Activated naive CD8-positive, alpha-beta T cell treated with anti-CD3 and anti-CD28 coated beads, Interleukin-2, amount 10 ng/mL, durations not matched to agents 7 days and 5 days (primary cell): Measurements from ENCODE around the gene SLC5A8. TPM values are rescaled to one million over a fixed set of nuclear protein-coding genes. Genes with fewer than 3 reads are reported as not detected.

Experiments
- ATAC-seq: fragments of 150-1000 bp; cut with Tn5 transposase; one replicate; pipeline ENCODE4 v1.10.0; 2021; ENCODE audit warnings: low read depth, moderate library complexity
- POLR2A ChIA-PET: fragments of 350-600 bp; sonication (Branson Sonifier 250); formaldehyde crosslinking; loops from one replicate; lab custom pipeline; 2021; ENCODE audit warnings: antibody characterized with exemption; lab: Charles Lee
- DNase-seq: peaks from one replicate; pipeline ENCODE4 v3.0.0; 2021
- H3K27ac Mint-ChIP-seq: one replicate; pipeline ENCODE4 v1.8.0; 2022; ENCODE audit warnings: mild to moderate bottlenecking, mixed read lengths
- H3K27me3 Mint-ChIP-seq: one replicate; pipeline ENCODE4 v1.8.0; 2022; ENCODE audit warnings: mild to moderate bottlenecking, moderate library complexity, mixed read lengths
- H3K36me3 Mint-ChIP-seq: one replicate; pipeline ENCODE4 v1.8.0; 2021; ENCODE audit warnings: mild to moderate bottlenecking, mixed read lengths
- H3K4me1 Mint-ChIP-seq: one replicate; pipeline ENCODE4 v1.8.0; 2021; ENCODE audit warnings: mixed read lengths
- H3K4me3 Mint-ChIP-seq: one replicate; pipeline ENCODE4 v1.8.0; 2022; ENCODE audit warnings: mild to moderate bottlenecking, moderate library complexity, mixed read lengths
- H3K9me3 Mint-ChIP-seq: one replicate; pipeline ENCODE4 v1.8.0; 2021; ENCODE audit warnings: mixed read lengths
- total RNA-seq, 2 experiments: library from RNA; stranded (reverse); gene quantifications; one replicate each; pipeline ENCODE4 v1.2.3, GENCODE V29; 2021

SLC5A8 gene
- not detected for total RNA-seq

DNA sequence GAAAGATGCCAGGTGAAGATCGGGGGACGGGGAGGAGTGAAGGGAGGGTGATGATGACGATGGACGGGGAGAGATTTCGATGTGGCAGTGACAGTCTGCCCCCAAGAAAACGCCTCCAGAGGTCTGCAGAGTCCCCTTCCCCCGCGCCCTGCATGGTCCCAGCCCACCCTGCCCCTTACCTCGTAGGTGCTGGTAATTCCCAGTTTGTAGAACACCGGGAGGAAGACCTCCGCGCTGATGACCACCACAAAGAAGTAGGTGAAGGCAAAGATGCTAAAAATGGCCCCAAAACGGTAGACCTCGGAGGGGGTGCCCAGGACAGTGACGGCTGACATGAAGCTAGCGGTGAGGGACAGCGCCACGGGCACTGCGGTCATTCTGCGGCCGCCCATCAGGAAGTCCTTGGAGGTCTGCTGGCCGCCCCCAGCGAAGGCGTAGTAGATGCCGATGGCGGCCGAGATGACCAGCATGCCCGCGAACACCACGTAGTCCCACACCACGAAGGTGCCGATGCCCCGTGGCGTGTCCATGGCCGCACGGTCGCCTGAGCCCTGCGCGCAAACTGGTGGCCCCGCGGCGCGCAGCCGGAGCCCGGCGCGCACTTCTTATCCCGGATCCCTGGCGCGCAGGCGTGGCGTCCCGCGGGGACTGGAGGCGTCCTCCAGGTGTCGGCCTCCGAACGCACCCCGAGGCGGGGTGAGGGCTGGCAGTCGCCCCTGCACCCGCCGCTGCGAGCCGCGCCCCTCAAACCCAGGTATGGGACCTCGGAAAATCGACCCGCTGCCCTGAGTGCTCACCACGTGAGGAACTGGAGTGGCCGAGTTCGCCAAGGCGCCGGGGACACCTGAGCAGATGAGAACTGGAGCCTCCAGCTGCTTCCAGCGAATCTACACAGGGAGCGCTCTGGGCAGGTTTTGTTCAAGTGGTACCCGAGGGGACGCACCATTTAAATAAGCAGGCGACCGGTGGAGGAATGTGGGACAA is at the start of gene SLC5A8:
SLC5A8 (minus strand) TSS at position 920 of the 984 bp plus-strand sequence; CDS start at position 530, 390 bp downstream.
- H3K9me3 Mint-ChIP-seq, result peaks cover 5% of the 10 kb centered on the region
- no peaks in the 10 kb centered on the region for H3K36me3 Mint-ChIP-seq
- POLR2A ChIA-PET, result no interaction called here
- H3K4me3 Mint-ChIP-seq, result no peak within 1 kb of the TSS
- ATAC-seq, result no peak
- peaks cover 27% of the 10 kb centered on the region for H3K27me3 Mint-ChIP-seq
- DNase-seq, result no peak
- H3K4me1 Mint-ChIP-seq, result no peaks in the 10 kb centered on the region
- H3K27ac Mint-ChIP-seq, result no peak within 1 kb of the TSS

DNA sequence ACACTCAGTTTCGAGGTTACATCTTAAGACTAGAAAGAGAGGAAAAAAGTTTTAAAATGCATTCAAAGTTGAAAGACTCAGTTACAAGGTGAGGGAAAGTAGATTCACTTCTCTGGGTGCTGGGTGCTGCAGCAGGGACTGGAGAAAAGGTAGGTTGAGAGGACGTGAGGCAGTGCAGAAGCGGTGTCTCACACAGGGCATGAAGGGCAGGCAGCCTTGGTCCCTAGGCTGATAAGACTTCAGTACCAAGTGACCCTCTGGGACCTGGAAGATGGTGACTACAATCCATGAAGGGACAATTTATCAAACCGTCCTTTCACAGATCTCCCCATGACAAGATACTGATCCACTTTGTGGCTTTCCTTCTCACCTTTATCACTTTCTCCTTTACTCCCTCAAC is 47.3 kb upstream of the SLC5A8 start:
- H3K27ac Mint-ChIP-seq, result no peak overlapping the region
- no peak overlapping the region for H3K4me3 Mint-ChIP-seq
- no peak for ATAC-seq

DNA sequence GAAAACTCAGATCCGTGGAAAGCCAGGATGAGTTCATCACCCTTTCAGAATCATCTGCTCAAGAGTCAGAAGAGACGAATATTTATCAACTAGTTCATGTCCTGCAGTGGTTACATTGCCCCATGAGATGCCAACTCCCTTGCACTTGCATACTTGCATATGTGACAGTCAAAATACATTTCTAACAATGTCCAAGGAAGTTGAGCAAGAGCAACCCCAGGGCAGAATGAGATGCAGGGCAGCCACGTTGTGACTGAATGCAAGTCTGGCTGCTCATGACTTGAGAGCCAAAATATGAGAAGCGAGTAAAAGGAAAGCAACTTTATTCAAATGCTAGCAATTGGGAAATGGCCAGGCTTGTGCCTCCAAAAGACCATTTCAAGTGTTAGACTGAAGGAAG is 46.2 kb upstream of the SLC5A8 start:
- POLR2A ChIA-PET, result no interaction called here

More for the DNA sequence above, 47.3 kb upstream of the SLC5A8 start:
- Mint-ChIP-seq H3K27me3 (peaks cover 3% of the 10 kb centered on the region), H3K4me1 (no peaks in the 10 kb centered on the region), H3K36me3 (no peaks in the 10 kb centered on the region), H3K9me3 (no peaks in the 10 kb centered on the region)
- no peak for DNase-seq
- POLR2A ChIA-PET, result no interaction called here

GRCh38 chr12:101243616-101244015 is 33.6 kb upstream of the SLC5A8 start:
- ATAC-seq, result no peak
- Mint-ChIP-seq H3K9me3 (peaks cover under 1% of the 10 kb centered on the region), H3K27ac (no peak overlapping the region), H3K27me3 (no peaks in the 10 kb centered on the region), H3K4me1 (no peaks in the 10 kb centered on the region), H3K36me3 (no peaks in the 10 kb centered on the region), H3K4me3 (no peak overlapping the region)
- no peak for DNase-seq
- POLR2A ChIA-PET, result no interaction called here

More for the DNA sequence above, 46.2 kb upstream of the SLC5A8 start:
- H3K4me1 Mint-ChIP-seq, result no peaks in the 10 kb centered on the region
- DNase-seq (no peak), ATAC-seq (no peak)
- H3K27ac Mint-ChIP-seq, result no peak overlapping the region
- no peak overlapping the region for H3K4me3 Mint-ChIP-seq
- H3K36me3 Mint-ChIP-seq, result no peaks in the 10 kb centered on the region
- H3K9me3 Mint-ChIP-seq, result no peaks in the 10 kb centered on the region
- peaks cover 3% of the 10 kb centered on the region for H3K27me3 Mint-ChIP-seq

DNA sequence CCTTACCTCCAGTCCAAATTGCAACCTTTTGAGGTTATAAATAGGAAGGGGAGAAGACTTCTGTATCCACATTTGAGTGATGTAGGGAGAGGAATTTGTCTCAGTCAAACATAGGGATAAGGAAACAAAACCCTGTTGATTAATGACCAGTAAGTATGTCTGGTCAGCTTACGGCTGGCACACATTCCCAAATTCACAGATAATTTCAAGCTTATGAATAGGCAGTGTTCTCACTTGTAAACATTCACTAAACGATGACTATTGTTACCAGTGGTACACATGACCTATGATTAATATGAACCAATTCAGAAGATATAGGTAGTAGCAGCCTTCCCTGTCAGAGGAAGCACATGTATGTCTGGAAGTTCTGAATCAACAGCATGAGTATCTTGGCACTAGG is 33.0 kb upstream of the SLC5A8 start:
- Mint-ChIP-seq H3K36me3 (no peaks in the 10 kb centered on the region), H3K9me3 (peaks cover 1% of the 10 kb centered on the region), H3K4me1 (no peaks in the 10 kb centered on the region), H3K27ac (no peak overlapping the region), H3K27me3 (no peaks in the 10 kb centered on the region), H3K4me3 (no peak overlapping the region)
- ATAC-seq, result no peak
- POLR2A ChIA-PET, result no interaction called here
- DNase-seq, result no peak

GRCh38 chr12:101238800-101239329 is 28.8 kb upstream of the SLC5A8 start:
- H3K4me3 Mint-ChIP-seq, result no peak overlapping the region
- POLR2A ChIA-PET, result no interaction called here
- ATAC-seq (no peak), DNase-seq (no peak)
- no peaks in the 10 kb centered on the region for H3K36me3 Mint-ChIP-seq
- H3K4me1 Mint-ChIP-seq, result no peaks in the 10 kb centered on the region
- H3K27ac Mint-ChIP-seq, result no peak overlapping the region
- no peaks in the 10 kb centered on the region for H3K27me3 Mint-ChIP-seq
- H3K9me3 Mint-ChIP-seq, result peaks cover 1% of the 10 kb centered on the region

- Mint-ChIP-seq H3K27ac (no peak overlapping the region), H3K9me3 (peaks cover 1% of the 10 kb centered on the region), H3K36me3 (no peaks in the 10 kb centered on the region), H3K4me3 (no peak overlapping the region), H3K27me3 (no peaks in the 10 kb centered on the region), H3K4me1 (no peaks in the 10 kb centered on the region)
- DNase-seq (no peak), ATAC-seq (no peak)
- POLR2A ChIA-PET, result no interaction called here
These were observed 28.3 kb upstream of the SLC5A8 start for GRCh38 chr12:101238306-101238705.

- ATAC-seq (no peak), DNase-seq (no peak)
- Mint-ChIP-seq H3K4me1 (no peaks in the 10 kb centered on the region), H3K27me3 (no peaks in the 10 kb centered on the region), H3K27ac (no peak overlapping the region), H3K4me3 (no peak overlapping the region), H3K9me3 (peaks cover 1% of the 10 kb centered on the region), H3K36me3 (no peaks in the 10 kb centered on the region)
- POLR2A ChIA-PET, result no interaction called here
These were observed 25.6 kb upstream of the SLC5A8 start for GRCh38 chr12:101235686-101236085.

DNA sequence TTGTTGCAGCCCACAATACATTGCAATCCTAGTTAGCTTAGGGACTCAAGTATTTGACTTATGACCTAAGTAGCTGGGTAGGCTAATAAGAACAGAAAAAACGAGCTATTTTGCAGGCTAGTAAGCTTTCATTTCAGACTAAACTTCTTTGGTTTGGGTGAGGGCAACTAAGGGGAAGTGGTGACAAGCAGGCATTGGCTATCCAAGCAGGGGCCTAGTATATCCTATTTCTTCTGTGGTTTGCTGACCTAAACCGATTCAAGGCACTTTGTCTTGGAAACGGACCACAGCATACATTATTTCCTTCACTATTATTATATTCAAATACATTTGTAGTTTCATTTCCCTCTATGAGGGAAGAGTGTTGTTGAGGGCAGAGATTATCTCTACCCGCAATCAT is 21.6 kb upstream of the SLC5A8 start:
- Mint-ChIP-seq H3K9me3 (no peaks in the 10 kb centered on the region), H3K4me3 (no peak overlapping the region), H3K27ac (no peak overlapping the region), H3K36me3 (no peaks in the 10 kb centered on the region), H3K27me3 (peaks cover 3% of the 10 kb centered on the region), H3K4me1 (no peaks in the 10 kb centered on the region)
- DNase-seq, result no peak
- POLR2A ChIA-PET, result no interaction called here
- no peak for ATAC-seq

- Mint-ChIP-seq H3K36me3 (no peaks in the 10 kb centered on the region), H3K27me3 (peaks cover 3% of the 10 kb centered on the region), H3K9me3 (no peaks in the 10 kb centered on the region), H3K27ac (no peak overlapping the region), H3K4me1 (no peaks in the 10 kb centered on the region), H3K4me3 (no peak overlapping the region)
- no peak for DNase-seq
- POLR2A ChIA-PET, result no interaction called here
- ATAC-seq, result no peak
These were observed 20.5 kb upstream of the SLC5A8 start for GRCh38 chr12:101230547-101230946.

DNA sequence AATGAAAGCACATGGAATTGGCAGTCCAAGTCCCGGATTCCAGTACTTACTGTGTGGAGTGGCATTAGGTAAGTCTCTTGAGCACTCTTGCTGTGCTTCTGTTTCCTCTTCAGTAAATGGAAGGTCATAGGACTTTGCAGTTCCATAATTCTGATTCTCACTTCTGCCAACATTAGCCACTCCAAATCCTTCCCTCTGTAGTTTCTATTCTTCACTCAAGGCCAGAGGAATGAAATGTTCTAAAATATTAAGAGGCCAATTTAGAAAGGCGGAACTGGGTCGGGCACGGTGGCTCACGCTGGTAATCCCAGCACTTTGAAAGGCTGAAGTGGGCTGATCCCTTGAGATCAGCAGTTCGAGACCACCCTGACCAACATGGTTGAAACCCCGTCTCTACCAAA is 19.8 kb upstream of the SLC5A8 start:
- ATAC-seq, result no peak
- POLR2A ChIA-PET, result no interaction called here
- Mint-ChIP-seq H3K4me1 (no peaks in the 10 kb centered on the region), H3K9me3 (no peaks in the 10 kb centered on the region), H3K27ac (no peak overlapping the region), H3K27me3 (peaks cover 3% of the 10 kb centered on the region), H3K36me3 (no peaks in the 10 kb centered on the region), H3K4me3 (no peak overlapping the region)
- DNase-seq, result no peak

DNA sequence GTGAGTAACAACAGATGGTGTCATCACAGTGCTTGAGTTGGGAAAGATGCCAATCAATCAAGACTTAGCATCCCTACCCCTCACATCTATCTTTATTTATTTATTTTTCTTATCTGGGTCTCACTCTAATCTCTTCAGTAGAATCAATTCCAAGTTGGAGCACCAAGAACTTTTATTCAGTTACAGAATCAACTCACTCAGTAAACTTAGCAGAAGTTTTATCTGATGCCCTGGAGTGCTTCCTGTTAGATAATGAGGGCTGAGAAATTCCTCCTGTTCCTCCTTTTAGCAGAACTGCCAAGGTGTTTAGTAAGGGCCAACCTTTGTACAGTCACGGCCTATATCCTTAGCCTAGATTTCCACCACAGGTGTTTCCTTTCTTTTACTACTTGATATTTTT is 11.3 kb upstream of the SLC5A8 start:
- Mint-ChIP-seq H3K4me1 (no peaks in the 10 kb centered on the region), H3K27me3 (peaks cover 2% of the 10 kb centered on the region), H3K4me3 (no peak overlapping the region), H3K36me3 (no peaks in the 10 kb centered on the region), H3K9me3 (peaks cover 3% of the 10 kb centered on the region), H3K27ac (no peak overlapping the region)
- ATAC-seq (no peak), DNase-seq (no peak)
- POLR2A ChIA-PET, result no interaction called here

DNA sequence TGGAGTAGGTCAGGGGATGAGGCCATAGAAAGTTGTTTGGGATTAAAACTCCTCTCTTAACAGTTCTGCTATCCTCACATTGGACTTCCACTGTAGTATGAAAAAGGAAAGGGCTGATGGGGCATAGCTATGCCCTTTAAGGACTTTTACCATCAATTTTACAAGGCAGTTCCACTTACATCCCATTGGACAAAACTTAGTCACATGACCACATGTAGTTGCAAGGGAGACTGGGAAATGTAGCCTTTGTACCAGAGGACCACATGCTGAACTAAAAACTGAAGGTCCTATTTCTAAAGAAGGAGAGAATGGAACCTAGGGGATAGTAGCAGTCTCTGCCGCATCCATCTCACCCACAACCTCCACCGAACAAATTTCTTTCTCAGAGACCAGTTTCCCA is 6.8 kb upstream of the SLC5A8 start:
- ATAC-seq (no peak), DNase-seq (no peak)
- Mint-ChIP-seq H3K27ac (no peak overlapping the region), H3K27me3 (no peaks in the 10 kb centered on the region), H3K4me3 (no peak overlapping the region), H3K9me3 (peaks cover 10% of the 10 kb centered on the region), H3K4me1 (no peaks in the 10 kb centered on the region), H3K36me3 (no peaks in the 10 kb centered on the region)
- POLR2A ChIA-PET, result no interaction called here
